Measurements from ENCODE around the gene GLYR1. TPM values are rescaled to one million over a fixed set of nuclear protein-coding genes. Genes with fewer than 3 reads are reported as not detected.

GLYR1 gene
- total and polyA plus RNA-seq, 2 experiments from 2014 or later = 59.9 to 105 TPM

GRCh38 chr16:4755687-4756086, 91.4 kb downstream of the GLYR1 start:
- Mint-ChIP-seq H3K27ac (no peak overlapping the region), H3K27me3 (ENCODE audit: insufficient read depth, low read depth, poor library complexity) (no peaks in the 10 kb centered on the region), H3K4me1 (no peaks in the 10 kb centered on the region), H3K4me3 (no peak overlapping the region), H3K9me3 (peaks cover 6% of the 10 kb centered on the region; the same call in 2 of the 3 replicates), H3K36me3 (ENCODE audit: low read depth) (peaks cover 77% of the 10 kb centered on the region)
- Histone ChIP-seq H3K27me3 (ENCODE audit: insufficient read depth) (no peaks in the 10 kb centered on the region), H2AFZ (no peak overlapping the region), H3K4me1 (ENCODE audit: insufficient read depth) (no peaks in the 10 kb centered on the region), H3K4me2 (no peak overlapping the region), H3K36me3 (ENCODE audit: insufficient read depth) (peaks cover 27% of the 10 kb centered on the region; the same call in 1 of the 2 replicates), H3K9me2 (ENCODE audit: insufficient read depth) (no peaks in the 10 kb centered on the region), H3F3A (replicated peaks; ENCODE audit: low read depth) (no peaks in the 10 kb centered on the region), H3K79me2 (replicated peaks; ENCODE audit: insufficient read depth) (no peaks in the 10 kb centered on the region), H3K27ac (ENCODE audit: low read depth) (no peak overlapping the region), H4K20me1 (replicated peaks; ENCODE audit: insufficient read depth) (no peaks in the 10 kb centered on the region; the same call in 1 of the 2 replicates), H3K4me3 (no peak overlapping the region)
- no peak for ATAC-seq
- DNase-seq (ENCODE audit: low spot score) = no peak
- TF ChIP-seq ZNF114 (CRISPR knock-in tag; IDR thresholded peaks at IDR 0.05) = no peak
- TF ChIP-seq CREB1 (CRISPR knock-in tag; IDR thresholded peaks at IDR 0.05; ENCODE audit: low read depth) = no peak

- peaks cover 27% of the 10 kb centered on the region; the same call in 1 of the 2 replicates for H3K36me3 ChIP-seq (ENCODE audit: insufficient read depth)
- H3K27me3 Mint-ChIP-seq (ENCODE audit: insufficient read depth, low read depth, poor library complexity) = no peaks in the 10 kb centered on the region
- TF ChIP-seq, protein P1, sequence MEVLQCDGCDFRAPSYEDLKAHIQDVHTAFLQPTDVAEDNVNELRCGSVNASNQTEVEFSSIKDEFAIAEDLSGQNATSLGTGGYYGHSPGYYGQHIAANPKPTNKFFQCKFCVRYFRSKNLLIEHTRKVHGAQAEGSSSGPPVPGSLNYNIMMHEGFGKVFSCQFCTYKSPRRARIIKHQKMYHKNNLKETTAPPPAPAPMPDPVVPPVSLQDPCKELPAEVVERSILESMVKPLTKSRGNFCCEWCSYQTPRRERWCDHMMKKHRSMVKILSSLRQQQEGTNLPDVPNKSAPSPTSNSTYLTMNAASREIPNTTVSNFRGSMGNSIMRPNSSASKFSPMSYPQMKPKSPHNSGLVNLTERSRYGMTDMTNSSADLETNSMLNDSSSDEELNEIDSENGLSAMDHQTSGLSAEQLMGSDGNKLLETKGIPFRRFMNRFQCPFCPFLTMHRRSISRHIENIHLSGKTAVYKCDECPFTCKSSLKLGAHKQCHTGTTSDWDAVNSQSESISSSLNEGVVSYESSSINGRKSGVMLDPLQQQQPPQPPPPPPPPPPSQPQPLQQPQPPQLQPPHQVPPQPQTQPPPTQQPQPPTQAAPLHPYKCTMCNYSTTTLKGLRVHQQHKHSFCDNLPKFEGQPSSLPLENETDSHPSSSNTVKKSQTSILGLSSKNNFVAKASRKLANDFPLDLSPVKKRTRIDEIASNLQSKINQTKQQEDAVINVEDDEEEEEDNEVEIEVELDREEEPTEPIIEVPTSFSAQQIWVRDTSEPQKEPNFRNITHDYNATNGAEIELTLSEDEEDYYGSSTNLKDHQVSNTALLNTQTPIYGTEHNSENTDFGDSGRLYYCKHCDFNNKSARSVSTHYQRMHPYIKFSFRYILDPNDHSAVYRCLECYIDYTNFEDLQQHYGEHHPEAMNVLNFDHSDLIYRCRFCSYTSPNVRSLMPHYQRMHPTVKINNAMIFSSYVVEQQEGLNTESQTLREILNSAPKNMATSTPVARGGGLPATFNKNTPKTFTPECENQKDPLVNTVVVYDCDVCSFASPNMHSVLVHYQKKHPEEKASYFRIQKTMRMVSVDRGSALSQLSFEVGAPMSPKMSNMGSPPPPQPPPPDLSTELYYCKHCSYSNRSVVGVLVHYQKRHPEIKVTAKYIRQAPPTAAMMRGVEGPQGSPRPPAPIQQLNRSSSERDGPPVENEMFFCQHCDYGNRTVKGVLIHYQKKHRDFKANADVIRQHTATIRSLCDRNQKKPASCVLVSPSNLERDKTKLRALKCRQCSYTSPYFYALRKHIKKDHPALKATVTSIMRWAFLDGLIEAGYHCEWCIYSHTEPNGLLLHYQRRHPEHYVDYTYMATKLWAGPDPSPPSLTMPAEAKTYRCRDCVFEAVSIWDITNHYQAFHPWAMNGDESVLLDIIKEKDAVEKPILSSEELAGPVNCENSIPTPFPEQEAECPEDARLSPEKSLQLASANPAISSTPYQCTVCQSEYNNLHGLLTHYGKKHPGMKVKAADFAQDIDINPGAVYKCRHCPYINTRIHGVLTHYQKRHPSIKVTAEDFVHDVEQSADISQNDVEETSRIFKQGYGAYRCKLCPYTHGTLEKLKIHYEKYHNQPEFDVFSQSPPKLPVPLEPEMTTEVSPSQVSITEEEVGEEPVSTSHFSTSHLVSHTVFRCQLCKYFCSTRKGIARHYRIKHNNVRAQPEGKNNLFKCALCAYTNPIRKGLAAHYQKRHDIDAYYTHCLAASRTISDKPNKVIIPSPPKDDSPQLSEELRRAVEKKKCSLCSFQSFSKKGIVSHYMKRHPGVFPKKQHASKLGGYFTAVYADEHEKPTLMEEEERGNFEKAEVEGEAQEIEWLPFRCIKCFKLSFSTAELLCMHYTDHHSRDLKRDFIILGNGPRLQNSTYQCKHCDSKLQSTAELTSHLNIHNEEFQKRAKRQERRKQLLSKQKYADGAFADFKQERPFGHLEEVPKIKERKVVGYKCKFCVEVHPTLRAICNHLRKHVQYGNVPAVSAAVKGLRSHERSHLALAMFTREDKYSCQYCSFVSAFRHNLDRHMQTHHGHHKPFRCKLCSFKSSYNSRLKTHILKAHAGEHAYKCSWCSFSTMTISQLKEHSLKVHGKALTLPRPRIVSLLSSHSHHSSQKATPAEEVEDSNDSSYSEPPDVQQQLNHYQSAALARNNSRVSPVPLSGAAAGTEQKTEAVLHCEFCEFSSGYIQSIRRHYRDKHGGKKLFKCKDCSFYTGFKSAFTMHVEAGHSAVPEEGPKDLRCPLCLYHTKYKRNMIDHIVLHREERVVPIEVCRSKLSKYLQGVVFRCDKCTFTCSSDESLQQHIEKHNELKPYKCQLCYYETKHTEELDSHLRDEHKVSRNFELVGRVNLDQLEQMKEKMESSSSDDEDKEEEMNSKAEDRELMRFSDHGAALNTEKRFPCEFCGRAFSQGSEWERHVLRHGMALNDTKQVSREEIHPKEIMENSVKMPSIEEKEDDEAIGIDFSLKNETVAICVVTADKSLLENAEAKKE (CRISPR knock-in tag; IDR thresholded peaks at IDR 0.05) = no peak
- TF ChIP-seq JUNB (IDR thresholded peaks at IDR 0.05; ENCODE audit: unreplicated experiment) (no peak), POLR2AphosphoS5 (IDR thresholded peaks at IDR 0.05; ENCODE audit: low read depth) (no peak), CREB1 (CRISPR knock-in tag; IDR thresholded peaks at IDR 0.05; ENCODE audit: low read depth) (no peak), EZH2phosphoT487 (IDR thresholded peaks at IDR 0.05; ENCODE audit: unreplicated experiment) (no peak), ZNF114 (CRISPR knock-in tag; IDR thresholded peaks at IDR 0.05) (no peak), ZNF331 (CRISPR knock-in tag; IDR thresholded peaks at IDR 0.05; ENCODE audit: low read depth) (no peak), EZH2 (IDR thresholded peaks at IDR 0.05; ENCODE audit: low read depth, unreplicated experiment) (no peak), NANOG (IDR thresholded peaks at IDR 0.05; ENCODE audit: borderline replicate concordance) (no peak)
- TF ChIP-seq, protein P2, sequence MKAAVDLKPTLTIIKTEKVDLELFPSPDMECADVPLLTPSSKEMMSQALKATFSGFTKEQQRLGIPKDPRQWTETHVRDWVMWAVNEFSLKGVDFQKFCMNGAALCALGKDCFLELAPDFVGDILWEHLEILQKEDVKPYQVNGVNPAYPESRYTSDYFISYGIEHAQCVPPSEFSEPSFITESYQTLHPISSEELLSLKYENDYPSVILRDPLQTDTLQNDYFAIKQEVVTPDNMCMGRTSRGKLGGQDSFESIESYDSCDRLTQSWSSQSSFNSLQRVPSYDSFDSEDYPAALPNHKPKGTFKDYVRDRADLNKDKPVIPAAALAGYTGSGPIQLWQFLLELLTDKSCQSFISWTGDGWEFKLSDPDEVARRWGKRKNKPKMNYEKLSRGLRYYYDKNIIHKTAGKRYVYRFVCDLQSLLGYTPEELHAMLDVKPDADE (IDR thresholded peaks at IDR 0.05) = no peak
- TF ChIP-seq, protein P3, sequence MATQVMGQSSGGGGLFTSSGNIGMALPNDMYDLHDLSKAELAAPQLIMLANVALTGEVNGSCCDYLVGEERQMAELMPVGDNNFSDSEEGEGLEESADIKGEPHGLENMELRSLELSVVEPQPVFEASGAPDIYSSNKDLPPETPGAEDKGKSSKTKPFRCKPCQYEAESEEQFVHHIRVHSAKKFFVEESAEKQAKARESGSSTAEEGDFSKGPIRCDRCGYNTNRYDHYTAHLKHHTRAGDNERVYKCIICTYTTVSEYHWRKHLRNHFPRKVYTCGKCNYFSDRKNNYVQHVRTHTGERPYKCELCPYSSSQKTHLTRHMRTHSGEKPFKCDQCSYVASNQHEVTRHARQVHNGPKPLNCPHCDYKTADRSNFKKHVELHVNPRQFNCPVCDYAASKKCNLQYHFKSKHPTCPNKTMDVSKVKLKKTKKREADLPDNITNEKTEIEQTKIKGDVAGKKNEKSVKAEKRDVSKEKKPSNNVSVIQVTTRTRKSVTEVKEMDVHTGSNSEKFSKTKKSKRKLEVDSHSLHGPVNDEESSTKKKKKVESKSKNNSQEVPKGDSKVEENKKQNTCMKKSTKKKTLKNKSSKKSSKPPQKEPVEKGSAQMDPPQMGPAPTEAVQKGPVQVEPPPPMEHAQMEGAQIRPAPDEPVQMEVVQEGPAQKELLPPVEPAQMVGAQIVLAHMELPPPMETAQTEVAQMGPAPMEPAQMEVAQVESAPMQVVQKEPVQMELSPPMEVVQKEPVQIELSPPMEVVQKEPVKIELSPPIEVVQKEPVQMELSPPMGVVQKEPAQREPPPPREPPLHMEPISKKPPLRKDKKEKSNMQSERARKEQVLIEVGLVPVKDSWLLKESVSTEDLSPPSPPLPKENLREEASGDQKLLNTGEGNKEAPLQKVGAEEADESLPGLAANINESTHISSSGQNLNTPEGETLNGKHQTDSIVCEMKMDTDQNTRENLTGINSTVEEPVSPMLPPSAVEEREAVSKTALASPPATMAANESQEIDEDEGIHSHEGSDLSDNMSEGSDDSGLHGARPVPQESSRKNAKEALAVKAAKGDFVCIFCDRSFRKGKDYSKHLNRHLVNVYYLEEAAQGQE (IDR thresholded peaks at IDR 0.05; ENCODE audit: unreplicated experiment) = no peak
These were observed 92.2 kb downstream of the GLYR1 start for GRCh38 chr16:4754865-4755264.

More at GRCh38 chr16:4754865-4755264, 92.2 kb downstream of the GLYR1 start:
- no peaks in the 10 kb centered on the region for H3K9me2 ChIP-seq (ENCODE audit: insufficient read depth)
- H3K9me3 Mint-ChIP-seq = peaks cover 6% of the 10 kb centered on the region; the same call in 2 of the 3 replicates
- H3K36me3 Mint-ChIP-seq (ENCODE audit: low read depth) = peaks cover 69% of the 10 kb centered on the region
- H3F3A ChIP-seq (replicated peaks; ENCODE audit: low read depth) = no peaks in the 10 kb centered on the region
- ATAC-seq = no peak
- no peak overlapping the region for H3K27ac Mint-ChIP-seq
- no peaks in the 10 kb centered on the region for H3K79me2 ChIP-seq (replicated peaks; ENCODE audit: insufficient read depth)
- H2AFZ ChIP-seq = no peak overlapping the region
- H3K4me3 ChIP-seq = no peak overlapping the region
- H3K4me2 ChIP-seq = no peak overlapping the region
- H3K27ac ChIP-seq (ENCODE audit: low read depth) = no peak overlapping the region
- no peaks in the 10 kb centered on the region for H3K4me1 ChIP-seq (ENCODE audit: insufficient read depth)
- H3K4me1 Mint-ChIP-seq = no peaks in the 10 kb centered on the region
- no peaks in the 10 kb centered on the region for H3K27me3 ChIP-seq (ENCODE audit: insufficient read depth)
- no peaks in the 10 kb centered on the region; the same call in 1 of the 2 replicates for H4K20me1 ChIP-seq (replicated peaks; ENCODE audit: insufficient read depth)
- DNase-seq (ENCODE audit: low spot score) = no peak
- no peak overlapping the region for H3K4me3 Mint-ChIP-seq

All from GM23338 (cell line).